Right lobe of liver (tissue), 4 donors: ENCODE data around the gene PRSS33.

ENCODE experiments used
- POLR2A ChIP-seq: fragments of 450-650 bp; IDR thresholded peaks from one replicate; pipeline ENCODE4 v1.6.1; 2017; ENCODE audit warnings: antibody characterized with exemption, mild to moderate bottlenecking
- TF ChIP-seq, protein P1 (sequence below), 4 donors: fragments of 200-600 bp in 3 of 4; fragments of 450-650 bp in 1 of 4; IDR thresholded peaks; one replicate each; pipeline versions ENCODE4 v1.5.1 to v1.8.0; 2016 to 2022; ENCODE audit warnings: antibody characterized with exemption in 4 of 4, mild to moderate bottlenecking in 2 of 4
- donor health status: DM: no; HTN: no; CAD: no.
- donor health status: DM: no; HTN: no; CAD: no.
- donor health status: DM: no; HTN: yes; CAD: no.

DNA sequence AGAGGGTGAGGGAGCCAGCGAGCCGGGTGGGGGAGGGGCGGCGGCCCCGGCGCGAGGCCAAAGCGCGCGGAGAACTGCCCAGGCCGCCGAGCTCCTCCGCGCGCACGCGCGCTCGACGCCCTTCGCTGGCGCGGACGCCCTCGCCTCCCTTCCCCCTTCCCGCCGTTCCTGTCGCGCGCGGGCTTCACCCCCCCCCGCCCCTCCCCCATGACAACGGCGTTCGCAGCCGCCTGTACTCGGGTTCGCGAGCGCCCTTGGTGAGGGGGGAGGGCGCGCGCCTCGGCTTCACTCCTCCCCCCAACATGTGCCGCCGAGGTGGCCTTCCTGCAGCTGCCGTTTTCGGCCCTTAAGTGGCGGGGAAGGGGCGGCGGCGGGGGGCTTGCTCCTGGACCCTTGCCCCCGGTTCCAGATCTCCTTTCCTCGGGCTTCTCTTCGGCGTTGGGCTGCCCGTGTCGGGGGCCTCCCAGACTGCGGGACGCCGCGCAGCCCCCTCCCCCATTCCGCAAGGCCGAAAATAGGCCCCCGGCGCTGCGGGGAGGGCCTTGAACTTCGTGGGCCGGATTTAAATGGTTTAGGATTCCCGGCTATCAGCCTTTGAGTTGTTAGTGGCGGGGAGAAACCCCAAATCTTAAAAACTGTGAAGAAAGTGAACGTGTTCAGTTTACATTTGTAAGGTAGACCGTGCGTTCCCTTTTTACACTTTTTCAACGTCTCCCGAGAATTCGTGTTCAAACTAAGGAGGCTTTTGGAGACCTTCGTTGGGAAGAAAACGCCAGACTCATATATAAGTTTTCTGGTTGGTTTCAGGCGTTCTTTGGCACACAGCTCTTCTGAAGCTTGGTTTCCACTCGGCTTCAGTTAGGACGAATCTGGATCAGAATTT is 34.3 kb downstream of the PRSS33 start:
- peak; percentile 23 for TF ChIP-seq POLR2A
- TF ChIP-seq, protein P1, sequence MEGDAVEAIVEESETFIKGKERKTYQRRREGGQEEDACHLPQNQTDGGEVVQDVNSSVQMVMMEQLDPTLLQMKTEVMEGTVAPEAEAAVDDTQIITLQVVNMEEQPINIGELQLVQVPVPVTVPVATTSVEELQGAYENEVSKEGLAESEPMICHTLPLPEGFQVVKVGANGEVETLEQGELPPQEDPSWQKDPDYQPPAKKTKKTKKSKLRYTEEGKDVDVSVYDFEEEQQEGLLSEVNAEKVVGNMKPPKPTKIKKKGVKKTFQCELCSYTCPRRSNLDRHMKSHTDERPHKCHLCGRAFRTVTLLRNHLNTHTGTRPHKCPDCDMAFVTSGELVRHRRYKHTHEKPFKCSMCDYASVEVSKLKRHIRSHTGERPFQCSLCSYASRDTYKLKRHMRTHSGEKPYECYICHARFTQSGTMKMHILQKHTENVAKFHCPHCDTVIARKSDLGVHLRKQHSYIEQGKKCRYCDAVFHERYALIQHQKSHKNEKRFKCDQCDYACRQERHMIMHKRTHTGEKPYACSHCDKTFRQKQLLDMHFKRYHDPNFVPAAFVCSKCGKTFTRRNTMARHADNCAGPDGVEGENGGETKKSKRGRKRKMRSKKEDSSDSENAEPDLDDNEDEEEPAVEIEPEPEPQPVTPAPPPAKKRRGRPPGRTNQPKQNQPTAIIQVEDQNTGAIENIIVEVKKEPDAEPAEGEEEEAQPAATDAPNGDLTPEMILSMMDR (IDR thresholded peaks at IDR 0.05) = no peak
